IMR-90 (cell line): ENCODE results near the gene RAET1E.

Source experiments
- CEBPB ChIP-seq: IDR thresholded peaks from 2 replicates; pipeline ENCODE4 v1.6.1; 2012; ENCODE audit warnings: low read depth, low read length, improper control_type of control experiment
- CHD1 ChIP-seq: IDR thresholded peaks from 2 replicates; pipeline ENCODE4 v1.6.1; 2012; ENCODE audit warnings: low read depth, low read length, improper control_type of control experiment
- MAFK ChIP-seq: IDR thresholded peaks from 2 replicates; pipeline ENCODE4 v1.6.1; 2012; ENCODE audit warnings: low read depth, low read length, improper control_type of control experiment
- POLR2A ChIP-seq: IDR thresholded peaks from 2 replicates; pipeline ENCODE4 v1.6.1; 2012; ENCODE audit warnings: mild to moderate bottlenecking, low read depth, low read length
- USF2 ChIP-seq: fragments of 150-350 bp; IDR thresholded peaks from 2 replicates; pipeline ENCODE4 v1.6.1; 2017; ENCODE audit warnings: mild to moderate bottlenecking, antibody characterized with exemption, low read length, low read depth
- TF ChIP-seq, protein P1 (sequence below): conservative IDR thresholded peaks from 2 replicates; pipeline ENCODE4 v1.5.1; 2012; ENCODE audit warnings: mild to moderate bottlenecking, low read depth, low read length, improper control_type of control experiment

GRCh38 chr6:149884617-149885016, 13.3 kb downstream of the RAET1E start:
- TF ChIP-seq POLR2A, result no peak
- TF ChIP-seq, protein P1, sequence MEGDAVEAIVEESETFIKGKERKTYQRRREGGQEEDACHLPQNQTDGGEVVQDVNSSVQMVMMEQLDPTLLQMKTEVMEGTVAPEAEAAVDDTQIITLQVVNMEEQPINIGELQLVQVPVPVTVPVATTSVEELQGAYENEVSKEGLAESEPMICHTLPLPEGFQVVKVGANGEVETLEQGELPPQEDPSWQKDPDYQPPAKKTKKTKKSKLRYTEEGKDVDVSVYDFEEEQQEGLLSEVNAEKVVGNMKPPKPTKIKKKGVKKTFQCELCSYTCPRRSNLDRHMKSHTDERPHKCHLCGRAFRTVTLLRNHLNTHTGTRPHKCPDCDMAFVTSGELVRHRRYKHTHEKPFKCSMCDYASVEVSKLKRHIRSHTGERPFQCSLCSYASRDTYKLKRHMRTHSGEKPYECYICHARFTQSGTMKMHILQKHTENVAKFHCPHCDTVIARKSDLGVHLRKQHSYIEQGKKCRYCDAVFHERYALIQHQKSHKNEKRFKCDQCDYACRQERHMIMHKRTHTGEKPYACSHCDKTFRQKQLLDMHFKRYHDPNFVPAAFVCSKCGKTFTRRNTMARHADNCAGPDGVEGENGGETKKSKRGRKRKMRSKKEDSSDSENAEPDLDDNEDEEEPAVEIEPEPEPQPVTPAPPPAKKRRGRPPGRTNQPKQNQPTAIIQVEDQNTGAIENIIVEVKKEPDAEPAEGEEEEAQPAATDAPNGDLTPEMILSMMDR, result no peak
- TF ChIP-seq MAFK, result no peak
- no peak for TF ChIP-seq CEBPB
- TF ChIP-seq USF2, result no peak
- TF ChIP-seq CHD1, result no peak
